ENCODE data around the gene BHMT2. TPM values are rescaled to one million over a fixed set of nuclear protein-coding genes. Genes with fewer than 3 reads are reported as not detected.

BHMT2 gene
- 10 to 100 TPM in 1 of 4 donors, 1 to 10 TPM in 2, not detected in 1; 1.1 to 10.7 (median 2.8) TPM for total RNA-seq

- Histone ChIP-seq H3K4me3 (peak within 1 kb of the TSS; percentile 6 to 45 (median 29)), H3K27me3 (no peaks in the 10 kb centered on the region), H3K36me3 (no peaks in the 10 kb centered on the region), H3K4me1 (no peaks in the 10 kb centered on the region), H3K27ac (peak within 1 kb of the TSS in 2 of 4 donors; percentile 17 to 60), H3K9me3 (no peaks in the 10 kb centered on the region)
- no peak for DNase-seq
- TF ChIP-seq POLR2A (IDR thresholded peaks at IDR 0.05) (no peak), CTCF (IDR thresholded peaks at IDR 0.05) (no peak)
Observed at GRCh38 chr5:79069488-79070349, at the start of gene BHMT2, which contains the start of gene DMGDH. Gene BHMT2, plus strand, starts transcription at chr5:79069767. Its CDS starts 16 bp downstream, at chr5:79069783. Gene DMGDH, minus strand, starts transcription at chr5:79069674. Its CDS starts 54 bp downstream, at chr5:79069620.

DNA sequence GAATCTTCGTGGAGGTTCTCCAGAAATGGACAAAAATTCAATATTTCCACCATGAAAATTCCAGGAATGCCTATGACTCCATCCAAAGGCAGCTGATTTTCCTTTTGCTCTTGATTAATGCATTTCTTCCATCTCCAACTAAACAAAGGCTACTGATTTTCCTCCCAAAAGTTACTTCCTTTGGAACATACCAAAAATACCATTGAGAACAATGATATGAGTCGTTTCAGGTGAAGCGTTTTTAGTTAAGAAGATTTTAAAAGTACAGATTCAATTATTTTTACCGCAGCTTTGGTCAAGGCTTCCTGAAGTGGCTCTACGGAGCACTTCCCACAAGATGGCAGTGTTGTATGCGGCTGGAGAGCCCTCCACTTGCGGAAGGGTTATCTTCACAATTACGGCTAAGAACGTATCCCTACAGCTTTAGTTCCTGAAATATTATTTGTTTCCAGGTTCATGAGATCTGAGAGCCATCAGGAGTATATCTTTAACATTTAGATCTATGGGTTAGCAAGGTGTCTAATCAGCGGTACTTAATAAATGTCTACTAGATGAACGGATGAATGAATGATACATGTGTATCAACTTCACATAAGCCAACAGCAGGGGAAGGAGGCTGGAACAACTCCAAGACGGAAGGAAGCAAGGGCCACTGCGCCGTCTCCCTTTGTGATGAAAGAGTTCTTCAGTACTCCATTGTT lies 48.6 kb upstream of the BHMT2 start:
- Histone ChIP-seq H3K27ac (no peak overlapping the region), H3K4me1 (peaks cover 0 to 8% (median 0%) of the 10 kb centered on the region in 4 donors), H3K9me3 (no peaks in the 10 kb centered on the region), H3K4me3 (peak overlapping the region in 1 of 4 donors; percentile 8), H3K27me3 (no peaks in the 10 kb centered on the region), H3K36me3 (no peaks in the 10 kb centered on the region)
- DNase-seq, result peak in 1 of 3 donors; percentile 73
- TF ChIP-seq CTCF (IDR thresholded peaks at IDR 0.05) (peak in 5 of 6 experiments; percentile 28 to 63 (median 59)), POLR2A (IDR thresholded peaks at IDR 0.05) (no peak)

DNA sequence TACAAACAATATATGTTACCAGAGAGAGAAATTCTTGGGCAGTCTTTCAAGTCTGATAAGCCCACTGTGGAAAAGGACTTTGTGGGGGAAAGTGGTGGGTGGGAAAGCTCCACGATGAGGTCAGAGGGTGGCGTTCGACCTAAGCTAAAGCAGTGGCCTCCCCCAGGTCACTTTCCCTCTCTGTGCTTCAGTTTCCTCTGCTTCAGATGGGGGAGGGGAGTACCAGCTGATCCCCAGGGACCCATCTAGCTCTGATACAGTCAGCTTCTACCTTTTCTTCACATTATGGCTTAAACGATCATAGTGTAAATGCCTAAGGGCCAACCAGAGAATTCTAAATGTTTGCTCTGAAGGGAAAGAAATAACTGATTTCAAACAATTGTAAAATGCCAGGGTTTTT lies 47.8 kb upstream of the BHMT2 start:
- H3K4me3 ChIP-seq, result no peak overlapping the region
- no peak for TF ChIP-seq POLR2A (IDR thresholded peaks at IDR 0.05)
- no peak for TF ChIP-seq CTCF (IDR thresholded peaks at IDR 0.05)
- no peak for DNase-seq
- no peaks in the 10 kb centered on the region for H3K9me3 ChIP-seq
- no peak overlapping the region for H3K27ac ChIP-seq
- H3K27me3 ChIP-seq, result no peaks in the 10 kb centered on the region
- H3K36me3 ChIP-seq, result no peaks in the 10 kb centered on the region
- H3K4me1 ChIP-seq, result peaks cover 0 to 8% (median 0%) of the 10 kb centered on the region in 4 donors

- DNase-seq, result no peak
- H3K27me3 ChIP-seq, result no peaks in the 10 kb centered on the region
- H3K36me3 ChIP-seq, result no peaks in the 10 kb centered on the region
- H3K27ac ChIP-seq, result no peak overlapping the region
- no peaks in the 10 kb centered on the region for H3K9me3 ChIP-seq
- H3K4me1 ChIP-seq, result peaks cover 0 to 8% (median 0%) of the 10 kb centered on the region in 4 donors
- no peak overlapping the region for H3K4me3 ChIP-seq
- TF ChIP-seq CTCF (IDR thresholded peaks at IDR 0.05), result no peak
- TF ChIP-seq POLR2A (IDR thresholded peaks at IDR 0.05), result no peak
Observed at GRCh38 chr5:79022771-79023170, 46.8 kb upstream of the BHMT2 start.

DNA sequence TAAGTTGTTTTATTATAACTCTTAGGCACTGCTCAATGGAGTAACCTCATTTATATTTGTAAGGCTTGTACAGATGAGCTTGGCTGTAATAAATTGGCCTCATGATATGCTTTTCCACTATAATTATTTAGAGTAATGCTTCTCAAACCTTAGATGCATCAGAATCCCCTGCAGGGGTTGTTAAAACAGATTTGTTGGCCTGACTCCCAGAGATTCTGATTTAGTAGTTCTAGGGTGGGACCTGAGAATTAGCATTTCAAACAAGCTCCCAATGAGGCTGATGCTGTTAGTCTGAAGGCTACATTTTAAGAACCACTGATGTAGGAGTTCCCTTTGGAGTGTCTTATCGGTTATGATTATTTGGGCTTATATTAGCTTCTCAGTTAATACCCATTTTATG lies 46.2 kb upstream of the BHMT2 start:
- H3K4me1 ChIP-seq, result peaks cover 0 to 8% (median 0%) of the 10 kb centered on the region in 4 donors
- H3K4me3 ChIP-seq, result no peak overlapping the region
- H3K36me3 ChIP-seq, result no peaks in the 10 kb centered on the region
- no peak for DNase-seq
- no peak overlapping the region for H3K27ac ChIP-seq
- H3K9me3 ChIP-seq, result no peaks in the 10 kb centered on the region
- TF ChIP-seq POLR2A (IDR thresholded peaks at IDR 0.05) (no peak), CTCF (IDR thresholded peaks at IDR 0.05) (no peak)
- H3K27me3 ChIP-seq, result no peaks in the 10 kb centered on the region

Measured in Peyer's patch (tissue), 4 donors.